WTC11 (cell line): Measurements from ENCODE around the gene CYSRT1. TPM values are rescaled to one million over a fixed set of nuclear protein-coding genes. Genes with fewer than 3 reads are reported as not detected.

Experiments used
- ATAC-seq: fragments of 200-7000 bp; cut with Tn5 transposase; 2 replicates; pipeline ENCODE4 v1.10.0; 2021; ENCODE audit warnings: mild to moderate bottlenecking, moderate library complexity
- CTCF ChIA-PET: fragments of 300-600 bp; sonication (Branson Sonifier 250); formaldehyde crosslinking; loops from one replicate; lab custom pipeline; 2021; ENCODE audit warnings: antibody characterized with exemption; lab: Charles Lee
- POLR2A ChIA-PET: fragments of 350-600 bp; sonication (Branson Sonifier 250); formaldehyde crosslinking; loops from one replicate; lab custom pipeline; 2021; ENCODE audit warnings: antibody characterized with exemption; lab: Charles Lee
- DNase-seq: peaks from one replicate; pipeline ENCODE4 v3.0.0; 2021; ENCODE audit warnings: low spot score
- H3K27ac Mint-ChIP-seq: 2 replicates; pipeline ENCODE4 v1.8.0; 2021; ENCODE audit warnings: mixed read lengths
- H3K27me3 Mint-ChIP-seq: 2 replicates; pipeline ENCODE4 v1.8.0; 2021; ENCODE audit warnings: low read depth, mild to moderate bottlenecking, moderate library complexity, mixed read lengths
- H3K36me3 Mint-ChIP-seq: 2 replicates; pipeline ENCODE4 v1.8.0; 2021; ENCODE audit warnings: mixed read lengths
- H3K4me1 Mint-ChIP-seq: 2 replicates; pipeline ENCODE4 v1.8.0; 2022; ENCODE audit warnings: mixed read lengths
- H3K4me3 Mint-ChIP-seq: 2 replicates; pipeline ENCODE4 v1.8.0; 2021; ENCODE audit warnings: mild to moderate bottlenecking, moderate library complexity, mixed read lengths
- H3K9me3 Mint-ChIP-seq: 2 replicates; pipeline ENCODE4 v1.8.0; 2021; ENCODE audit warnings: mixed read lengths
- ATF1 ChIP-seq: sonication (generic); formaldehyde crosslinking; IDR thresholded peaks from 2 replicates; pipeline ENCODE4 v1.8.1; 2023; ENCODE audit warnings: mild to moderate bottlenecking, moderate library complexity, missing genetic modification reagents
- CREB1 ChIP-seq: sonication (generic); formaldehyde crosslinking; IDR thresholded peaks from 2 replicates; pipeline ENCODE4 v1.8.0; 2023; ENCODE audit warnings: mild to moderate bottlenecking, missing genetic modification reagents
- FOXJ3 ChIP-seq: sonication (generic); formaldehyde crosslinking; IDR thresholded peaks from 2 replicates; pipeline ENCODE4 v1.9.0; 2021; ENCODE audit warnings: missing genetic modification reagents, mild to moderate bottlenecking, borderline replicate concordance
- NR1H2 ChIP-seq: sonication (generic); formaldehyde crosslinking; IDR thresholded peaks from 2 replicates; pipeline ENCODE4 v1.9.0; 2021; ENCODE audit warnings: mild to moderate bottlenecking, moderate library complexity, missing genetic modification reagents
- ZBTB43 ChIP-seq: sonication (generic); formaldehyde crosslinking; IDR thresholded peaks from 2 replicates; pipeline ENCODE4 v1.8.1; 2023; ENCODE audit warnings: mild to moderate bottlenecking, missing genetic modification reagents
- total RNA-seq: library from RNA; stranded (reverse); gene quantifications from 3 replicates; pipeline ENCODE4 v1.2.3, GENCODE V29; 2021

Gene CYSRT1
- total RNA-seq, 1 experiment from 2014 or later = 3.5 TPM

DNA sequence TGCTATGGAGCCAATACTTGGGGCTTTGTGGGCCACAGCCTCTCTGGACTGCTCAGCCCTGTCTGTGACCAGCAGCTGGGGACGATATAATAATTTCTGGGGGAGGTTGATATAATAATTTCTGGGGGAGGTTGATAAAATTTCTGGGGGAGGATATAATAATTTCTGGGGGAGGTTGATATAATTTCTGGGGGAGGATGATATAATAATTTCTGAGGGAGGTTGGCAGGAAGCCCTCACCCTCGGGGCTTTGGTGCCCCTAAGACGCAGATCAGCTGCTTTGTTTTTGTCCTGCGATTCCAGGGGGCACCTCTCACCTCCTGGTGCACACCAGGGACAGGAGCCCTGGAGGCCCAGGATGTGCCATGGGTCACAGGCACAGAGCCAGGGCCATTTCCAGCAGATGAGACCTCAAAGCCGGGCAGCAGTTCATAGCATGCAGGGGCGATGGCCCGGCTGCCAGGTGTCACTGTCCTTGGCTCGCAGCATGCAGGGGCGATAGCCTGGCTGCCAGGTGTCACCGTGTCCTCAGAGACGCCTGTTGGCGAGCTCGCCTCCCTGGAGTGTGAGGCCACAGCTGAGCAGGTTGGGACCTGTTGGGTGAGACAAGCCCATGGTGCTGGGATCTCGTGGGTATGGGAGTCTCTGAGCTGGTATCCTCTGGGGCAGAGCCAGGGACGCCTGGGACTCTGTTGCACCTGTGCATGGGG is 48.8 kb downstream of the CYSRT1 start (continued):
- no peak for TF ChIP-seq CREB1 (CRISPR knock-in tag)
- no peak for TF ChIP-seq FOXJ3 (CRISPR knock-in tag)
- TF ChIP-seq ZBTB43 (CRISPR knock-in tag) = no peak
- TF ChIP-seq NR1H2 (CRISPR knock-in tag) = no peak

- no peak for DNase-seq
- Mint-ChIP-seq H3K27me3 (no peaks in the 10 kb centered on the region), H3K4me1 (peaks cover 25% of the 10 kb centered on the region), H3K4me3 (no peak overlapping the region), H3K36me3 (peaks cover 3% of the 10 kb centered on the region; the same call in 1 of the 2 replicates), H3K27ac (peak overlapping the region; percentile 85), H3K9me3 (no peaks in the 10 kb centered on the region)
- CTCF ChIA-PET = interaction anchor here (0.8 to 1.3 kb wide), 4 partner anchors 12 to 240 kb away, joined by 3 to 7 read pairs (median 3); partner anchors contain the start of genes EXD3 and NELFB
- no peak for ATAC-seq
- POLR2A ChIA-PET = no interaction called here
- TF ChIP-seq ATF1 (CRISPR knock-in tag) = no peak
Observed at GRCh38 chr9:137275203-137275587, 50.2 kb downstream of the CYSRT1 start.

Other genes with a start within 250 kb of the CYSRT1 start
- 2.2 to 4.0 TPM (median 2.9 TPM) in 3 replicates for gene PTGDS, start 247.7 kb upstream of the CYSRT1 start, total RNA-seq
- 0.27 to 0.50 TPM (median 0.34 TPM) in 3 replicates for gene LCNL1, start 242.2 kb upstream of the CYSRT1 start, total RNA-seq
- gene PAXX, start 232.8 kb upstream of the CYSRT1 start, total RNA-seq = 44.1 to 45.3 TPM (median 44.6 TPM) in 3 replicates
- 0.31 to 0.41 TPM in 2 of 3 replicates, not detected in the other for gene CLIC3, start 228.6 kb upstream of the CYSRT1 start, total RNA-seq
- gene ABCA2, start 196.9 kb upstream of the CYSRT1 start, total RNA-seq = 19.2 to 28.3 TPM (median 25.9 TPM) in 3 replicates
- gene FUT7, start 193.1 kb upstream of the CYSRT1 start, total RNA-seq = not detected in 3 replicates
- gene NPDC1, start 179.0 kb upstream of the CYSRT1 start, total RNA-seq = 64.3 to 68.8 TPM (median 64.5 TPM) in 3 replicates
- gene ENTPD2, start 171.1 kb upstream of the CYSRT1 start, total RNA-seq = 8.3 to 9.6 TPM (median 9.2 TPM) in 3 replicates
- 52.0 to 67.0 TPM (median 53.6 TPM) in 3 replicates for gene SAPCD2, start 154.6 kb upstream of the CYSRT1 start, total RNA-seq
- gene UAP1L1, start 147.7 kb upstream of the CYSRT1 start, total RNA-seq = 12.1 to 17.7 TPM (median 14.3 TPM) in 3 replicates
- gene MAN1B1, start 138.2 kb upstream of the CYSRT1 start, total RNA-seq = 44.9 to 57.1 TPM (median 47.1 TPM) in 3 replicates
- gene DPP7, start 110.4 kb upstream of the CYSRT1 start, total RNA-seq = 38.9 to 43.7 TPM (median 42.1 TPM) in 3 replicates
- 4.0 to 6.6 TPM (median 4.1 TPM) in 3 replicates for gene GRIN1, start 86.0 kb upstream of the CYSRT1 start, total RNA-seq
- gene LRRC26, start 55.1 kb upstream of the CYSRT1 start, total RNA-seq = 1.1 to 2.2 TPM (median 2.1 TPM) in 3 replicates
- not detected in 3 replicates for gene TMEM210, start 53.1 kb upstream of the CYSRT1 start, total RNA-seq
- 61.0 to 80.9 TPM (median 61.2 TPM) in 3 replicates for gene ANAPC2, start 36.6 kb upstream of the CYSRT1 start, total RNA-seq
- 102 to 105 TPM (median 103 TPM) in 3 replicates for gene SSNA1, start 36.5 kb upstream of the CYSRT1 start, total RNA-seq
- gene TPRN, start 24.4 kb upstream of the CYSRT1 start, total RNA-seq = 33.4 to 43.1 TPM (median 38.1 TPM) in 3 replicates
- 46.7 to 50.6 TPM (median 47.4 TPM) in 3 replicates for gene TMEM203, start 19.5 kb upstream of the CYSRT1 start, total RNA-seq
- 40.3 to 49.0 TPM (median 43.2 TPM) in 3 replicates for gene NDOR1, start 19.5 kb upstream of the CYSRT1 start, total RNA-seq
- 13.3 to 14.8 TPM (median 14.3 TPM) in 3 replicates for gene RNF208, start 2.9 kb upstream of the CYSRT1 start, total RNA-seq
- gene RNF224, start 2.3 kb downstream of the CYSRT1 start, total RNA-seq = 0.32 to 0.59 TPM (median 0.41 TPM) in 3 replicates
- 0.13 to 0.23 TPM (median 0.14 TPM) in 3 replicates for gene SLC34A3, start 5.7 kb downstream of the CYSRT1 start, total RNA-seq
- gene TUBB4B, start 16.1 kb downstream of the CYSRT1 start, total RNA-seq = 373 to 376 TPM (median 375 TPM) in 3 replicates
- gene STPG3, start 26.1 kb downstream of the CYSRT1 start, total RNA-seq = 0.21 to 0.26 TPM in 2 of 3 replicates, not detected in the other
- 93.7 to 95.0 TPM (median 94.7 TPM) in 3 replicates for gene NELFB, start 30.2 kb downstream of the CYSRT1 start, total RNA-seq
- 7.3 to 11.8 TPM (median 11.3 TPM) in 3 replicates for gene TOR4A, start 52.6 kb downstream of the CYSRT1 start, total RNA-seq
- 46.7 to 52.4 TPM (median 51.5 TPM) in 3 replicates for gene NRARP, start 77.1 kb downstream of the CYSRT1 start, total RNA-seq
- gene EXD3, start 198.0 kb downstream of the CYSRT1 start, total RNA-seq = 20.4 to 23.1 TPM (median 21.2 TPM) in 3 replicates
- 2.9 to 5.9 TPM (median 4.8 TPM) in 3 replicates for gene NOXA1, start 198.2 kb downstream of the CYSRT1 start, total RNA-seq
- 2.0 to 2.5 TPM (median 2.3 TPM) in 3 replicates for gene ENTPD8, start 216.2 kb downstream of the CYSRT1 start, total RNA-seq
- 61.6 to 63.7 TPM (median 61.9 TPM) in 3 replicates for gene NSMF, start 234.2 kb downstream of the CYSRT1 start, total RNA-seq